HG03066 (cell line): ENCODE measurements around the gene CLCN4.

Experiments
- ATAC-seq: cut with Tn5 transposase; IDR thresholded peaks from one replicate; pipeline ENCODE4 v1.9.1; 2021; ENCODE audit warnings: low read depth; ENCODE audit not compliant: unreplicated experiment

The CLCN4 gene

GRCh38 chrX:10165580-10166247 is 8.9 kb downstream of the CLCN4 start:
- ATAC-seq, result no peak

- no peak for ATAC-seq
These were observed 9.5 kb downstream of the CLCN4 start for GRCh38 chrX:10166248-10166716.

- ATAC-seq, result no peak
These were observed 10.0 kb downstream of the CLCN4 start for GRCh38 chrX:10166731-10167151.

DNA sequence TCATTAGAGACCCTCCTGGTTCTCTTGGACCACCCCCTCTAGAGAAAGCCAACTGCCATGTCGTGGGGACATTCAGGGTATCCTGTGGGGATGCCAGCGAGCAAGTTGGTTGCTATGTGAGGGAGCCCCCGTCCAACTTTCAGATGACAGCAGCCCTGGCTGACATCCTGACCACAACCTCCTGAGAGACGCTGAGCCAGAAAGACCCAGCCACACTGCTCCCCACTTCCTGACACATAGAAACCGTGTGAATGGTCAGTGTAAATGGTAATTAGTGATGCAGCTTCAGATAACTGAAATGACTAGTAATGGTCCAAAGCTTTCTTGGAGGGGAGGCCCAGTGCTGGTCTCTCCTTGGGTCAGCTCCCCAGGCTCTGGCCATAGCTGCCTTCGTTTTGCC is 10.8 kb downstream of the CLCN4 start:
- peak; percentile 72 for ATAC-seq

GRCh38 chrX:10168226-10168625 is 11.5 kb downstream of the CLCN4 start:
- ATAC-seq, result no peak

- ATAC-seq, result no peak
These were observed 12.4 kb downstream of the CLCN4 start for GRCh38 chrX:10169175-10169574.

GRCh38 chrX:10171249-10171648 is 14.5 kb downstream of the CLCN4 start:
- ATAC-seq, result no peak

- ATAC-seq, result no peak
These were observed 16.1 kb downstream of the CLCN4 start for GRCh38 chrX:10172877-10173276.

DNA sequence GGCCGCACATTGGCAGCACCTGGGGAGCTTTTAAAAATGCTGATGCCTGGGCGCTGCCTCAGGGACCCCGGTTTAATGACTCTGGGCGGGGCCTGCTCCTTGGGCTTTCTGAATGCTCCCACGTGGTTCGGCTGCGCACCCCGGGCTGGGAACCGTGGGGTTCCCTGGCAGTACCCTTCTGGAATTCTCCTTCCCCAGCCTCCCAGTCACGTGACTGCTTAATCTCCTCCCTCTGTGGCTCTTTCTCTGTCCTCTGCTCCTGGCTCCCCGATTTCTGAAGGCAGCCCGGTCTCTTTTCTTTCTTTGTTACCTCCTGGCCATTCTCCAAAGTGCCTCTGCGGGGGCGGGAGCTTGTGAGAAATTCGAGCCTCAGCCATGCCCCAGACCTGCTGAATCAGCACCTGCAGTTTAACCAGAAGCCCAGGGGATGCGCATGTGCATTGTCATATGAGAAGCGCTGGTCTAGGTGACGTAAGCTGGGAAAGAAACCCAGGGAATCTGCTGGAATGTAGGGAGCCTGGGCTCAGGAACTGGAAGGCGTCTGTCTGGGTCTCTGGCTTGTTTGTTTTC is 16.6 kb downstream of the CLCN4 start:
- ATAC-seq, result no peak

DNA sequence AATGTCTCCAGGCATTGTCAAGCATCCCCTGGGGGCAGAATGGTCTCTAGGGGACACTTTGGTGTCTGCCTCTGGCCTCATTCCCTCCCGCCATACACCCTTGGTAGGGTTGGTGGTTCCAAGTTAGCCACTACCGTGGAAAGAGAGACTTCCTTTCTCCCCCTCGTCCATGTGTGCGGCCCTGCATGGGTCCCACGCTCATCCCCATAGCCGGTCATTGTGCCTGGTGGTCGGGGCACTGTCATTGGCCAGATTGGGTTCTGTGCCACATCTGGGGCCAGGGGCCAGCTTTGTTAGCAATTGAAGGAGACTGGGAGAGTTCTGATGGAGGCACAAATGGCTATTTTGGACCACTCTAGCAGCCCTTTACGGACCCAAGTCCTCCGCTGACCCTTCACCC is 17.3 kb downstream of the CLCN4 start:
- no peak for ATAC-seq

DNA sequence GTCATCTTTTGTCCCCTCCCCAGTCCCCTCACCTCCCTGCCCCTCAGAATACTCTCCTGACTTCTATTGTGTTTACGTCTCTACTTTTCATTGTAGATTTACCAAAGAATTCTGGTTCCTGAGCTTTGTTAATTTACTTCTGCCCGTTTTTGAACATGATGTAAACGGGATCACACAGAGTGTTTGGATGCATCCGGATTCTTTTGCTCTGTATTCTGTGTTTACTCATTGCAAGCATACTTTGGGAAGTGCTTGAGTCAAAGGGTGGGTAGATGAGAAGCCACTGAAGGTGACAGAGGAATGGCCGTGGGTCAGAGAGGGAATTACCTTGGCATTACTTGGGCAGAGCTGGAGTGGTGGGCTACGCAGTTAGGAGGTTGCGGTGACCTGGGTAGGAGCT is 18.0 kb downstream of the CLCN4 start:
- no peak for ATAC-seq

GRCh38 chrX:10175319-10175871 is 18.6 kb downstream of the CLCN4 start:
- ATAC-seq, result no peak

GRCh38 chrX:10176121-10177003 is 19.6 kb downstream of the CLCN4 start:
- no peak for ATAC-seq

- ATAC-seq, result no peak
These were observed 20.2 kb downstream of the CLCN4 start for GRCh38 chrX:10177004-10177396.

DNA sequence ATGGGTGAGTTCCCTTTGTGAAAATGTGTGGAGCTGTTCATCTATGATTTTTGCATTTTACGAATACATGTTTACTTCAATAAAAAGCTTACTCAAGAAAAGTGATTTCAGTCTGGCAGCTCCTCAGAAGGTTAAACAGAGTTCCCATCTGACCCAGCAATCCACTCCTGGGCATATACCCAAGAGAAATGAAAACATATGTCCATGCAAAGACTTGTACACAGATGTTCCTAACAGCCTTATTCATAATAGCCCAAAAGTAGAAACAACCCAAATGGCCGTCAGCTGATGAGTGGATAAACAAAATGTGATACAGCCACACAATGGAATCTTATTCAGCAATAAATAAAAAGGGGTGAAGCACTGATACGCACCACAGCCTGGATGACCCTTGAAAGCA is 20.8 kb downstream of the CLCN4 start:
- ATAC-seq, result no peak

DNA sequence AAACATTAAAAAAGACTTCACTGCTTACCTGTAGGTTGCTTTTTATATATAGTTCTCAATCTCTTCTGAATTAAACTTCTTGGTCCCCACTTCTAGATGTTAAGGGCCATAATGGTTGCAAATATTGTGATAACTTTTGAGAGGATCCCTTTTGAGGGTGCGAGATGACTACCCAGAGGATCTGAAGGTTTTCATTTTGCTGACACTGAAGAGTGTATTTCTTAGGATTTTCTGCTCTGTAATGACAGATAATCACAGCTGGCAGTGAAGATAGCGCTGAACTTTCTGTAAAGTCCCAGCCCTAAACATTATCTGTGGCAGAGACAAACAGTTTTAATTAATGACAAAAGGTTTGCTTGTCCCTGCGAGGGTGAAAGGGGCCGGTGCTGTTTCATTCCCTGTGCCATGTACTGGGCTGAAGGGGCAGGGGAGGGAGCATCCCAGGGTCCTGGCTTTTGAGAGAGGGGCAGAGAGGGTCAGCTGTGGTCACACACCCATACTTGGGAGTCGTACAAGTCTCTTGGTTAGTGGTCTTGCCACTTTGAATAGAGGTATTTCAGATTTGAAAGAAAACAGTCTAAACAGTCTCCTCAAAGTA is 22.2 kb downstream of the CLCN4 start:
- no peak for ATAC-seq

- no peak for ATAC-seq
These were observed 27.0 kb downstream of the CLCN4 start for GRCh38 chrX:10183760-10184159.

DNA sequence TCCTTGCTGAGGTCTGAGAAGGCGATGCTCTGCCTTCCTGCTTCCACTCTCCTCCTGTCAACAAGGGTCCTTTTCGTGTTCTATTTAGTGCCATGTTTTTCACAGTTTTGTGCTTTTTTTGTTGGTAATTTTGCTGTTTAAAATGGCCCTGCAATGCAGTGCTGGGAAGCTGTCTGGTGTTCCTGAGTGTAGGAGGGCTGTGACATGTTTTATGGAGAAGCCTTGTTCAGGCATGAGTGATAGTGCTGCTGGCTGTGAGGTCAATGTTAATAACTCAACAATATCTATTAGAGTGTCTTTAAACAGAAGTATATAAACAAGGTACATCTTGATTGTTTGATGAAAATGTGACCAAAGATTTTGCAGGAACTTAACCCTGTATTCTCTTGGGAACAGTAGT is 27.6 kb downstream of the CLCN4 start:
- ATAC-seq, result no peak

- no peak for ATAC-seq
These were observed 29.6 kb downstream of the CLCN4 start for GRCh38 chrX:10186355-10186754.

DNA sequence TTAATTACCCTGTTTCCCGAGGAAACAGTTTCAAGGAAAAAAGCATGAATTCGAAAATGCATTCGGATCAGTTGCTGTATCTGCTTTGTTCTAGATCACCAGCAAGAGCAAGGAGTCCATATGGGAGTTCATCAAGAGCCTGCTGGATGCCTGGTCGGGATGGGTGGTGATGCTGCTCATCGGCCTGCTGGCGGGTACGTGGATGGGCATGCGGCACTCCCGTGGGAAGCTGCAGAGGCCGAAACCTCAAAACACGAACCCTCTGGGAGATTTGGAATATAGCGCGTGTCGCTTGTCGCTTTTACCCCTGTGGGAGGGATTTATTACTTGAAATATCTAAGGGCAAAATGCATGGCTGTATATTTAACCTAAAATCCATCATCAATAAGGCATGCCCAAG is 30.6 kb downstream of the CLCN4 start:
- ATAC-seq, result no peak
